ENCODE results near the gene KCNMB4.

- TF ChIP-seq CTCF (IDR thresholded peaks at IDR 0.05; ENCODE audit: poor library complexity): no peak
- no peak for TF ChIP-seq EZH2 (IDR thresholded peaks at IDR 0.05; ENCODE audit: borderline replicate concordance)
These were observed 52.0 kb downstream of the KCNMB4 start for GRCh38 chr12:70418101-70418500.
